A549 treated with ZK216348 at 1 μM for 4 hours (cell line): Measurements from ENCODE around the gene ETS2. TPM values are rescaled to one million over a fixed set of nuclear protein-coding genes. Genes with fewer than 3 reads are reported as not detected.

ENCODE experiments used
- total RNA-seq: library from RNA; stranded (reverse); fragments of 200-300 nt; extraction: Qiagen RNA extraction; gene quantifications from 5 replicates; pipeline ENCODE4 v1.2.3, GENCODE V29; 2022; ENCODE audit warnings: low read depth

Gene ETS2
- 75.4 to 102 TPM (median 87.2 TPM) in 5 replicates for total RNA-seq

GRCh38 chr21:38805328-38806152 lies at the start of gene ETS2:
Gene ETS2, plus strand, starts transcription at chr21:38805929. Its CDS starts 4,106 bp downstream, at chr21:38810035.

